K562 (cell line): ENCODE measurements around the gene KAZN. TPM values are rescaled to one million over a fixed set of nuclear protein-coding genes. Genes with fewer than 3 reads are reported as not detected.

Experiments
- ARID1B ChIP-seq: fragments of 450-650 bp; IDR thresholded peaks from 2 replicates; pipeline ENCODE4 v1.6.1; 2016; ENCODE audit warnings: antibody characterized with exemption, mild to moderate bottlenecking, inconsistent platforms
- CAMTA2 ChIP-seq: fragments of 250-450 bp; sonication (Bioruptor Pico); conservative IDR thresholded peaks from 2 replicates; pipeline ENCODE4 v1.5.1; 2022
- CBFB ChIP-seq: sonication (generic); formaldehyde crosslinking; IDR thresholded peaks from 2 replicates; pipeline ENCODE4 v1.4.0; 2020; ENCODE audit warnings: mild to moderate bottlenecking, missing genetic modification reagents
- CTBP1 ChIP-seq: fragments of 450-650 bp; IDR thresholded peaks from 2 replicates; pipeline ENCODE4 v1.6.1; 2016; ENCODE audit warnings: borderline replicate concordance
- CXXC5 ChIP-seq: fragments of 250-450 bp; sonication (Bioruptor Pico); IDR thresholded peaks from 2 replicates; pipeline ENCODE4 v1.8.0; 2022; ENCODE audit warnings: inconsistent platforms, mild to moderate bottlenecking, moderate library complexity
- DIDO1 ChIP-seq: fragments of 450-650 bp; IDR thresholded peaks from 2 replicates; pipeline ENCODE4 v1.6.1; 2016; ENCODE audit warnings: low read depth, missing biosample characterization, missing genetic modification characterization
- ESRRB ChIP-seq: fragments of 250-450 bp; sonication (Bioruptor Pico); IDR thresholded peaks from 2 replicates; pipeline ENCODE4 v1.5.0; 2020; ENCODE audit warnings: mild to moderate bottlenecking, moderate library complexity, borderline replicate concordance
- FOXA3 ChIP-seq, 2 experiments: fragments of 450-650 bp in 1 of 2; sonication (generic) in 1 of 2; formaldehyde crosslinking; IDR thresholded peaks in 1 of 2; conservative IDR thresholded peaks in 1 of 2; 2 replicates each; pipeline versions ENCODE4 v1.4.0 to v1.8.0; 2020 to 2022; ENCODE audit warnings: mild to moderate bottlenecking in 2 of 2, missing genetic modification reagents in 1 of 2
- JUN ChIP-seq, 2 experiments: sonication (generic) in 1 of 2; formaldehyde crosslinking in 1 of 2; IDR thresholded peaks; 2 replicates each; pipeline versions ENCODE4 v1.6.1 to v1.8.0; 2012 to 2022; ENCODE audit warnings: borderline replicate concordance in 2 of 2, mild to moderate bottlenecking in 2 of 2, improper control_type of control experiment in 1 of 2, low read depth in 1 of 2, low read length in 1 of 2, missing genetic modification reagents in 1 of 2
- KLF1 ChIP-seq: fragments of 450-650 bp; IDR thresholded peaks from 2 replicates; pipeline ENCODE4 v1.6.1; 2016; ENCODE audit warnings: missing genetic modification characterization, missing compliant biosample characterization
- NONO ChIP-seq, 2 experiments: fragments of 200-400 bp in 1 of 2; fragments of 450-650 bp in 1 of 2; formaldehyde crosslinking in 1 of 2; IDR thresholded peaks; 2 replicates each; pipeline ENCODE4 v1.6.1; 2017; ENCODE audit warnings: low read depth in 2 of 2, mild to moderate bottlenecking in 2 of 2, moderate library complexity in 2 of 2, low read length in 1 of 2
- STAT5A ChIP-seq: IDR thresholded peaks from 2 replicates; pipeline ENCODE4 v1.6.1; 2012; ENCODE audit warnings: low read length, inconsistent platforms, borderline replicate concordance
- TCF7L2 ChIP-seq: fragments of 150-350 bp; IDR thresholded peaks from 2 replicates; pipeline ENCODE4 v1.6.1; 2016; ENCODE audit warnings: low read depth, mild to moderate bottlenecking, low read length, moderate library complexity
- TRIM25 ChIP-seq: fragments of 450-650 bp; IDR thresholded peaks from 2 replicates; pipeline ENCODE4 v1.7.0; 2016; ENCODE audit warnings: borderline replicate concordance
- ZBTB40 ChIP-seq, 2 experiments: fragments of 450-650 bp in 1 of 2; sonication (generic) in 1 of 2; formaldehyde crosslinking in 1 of 2; IDR thresholded peaks; 2 replicates each; pipeline versions ENCODE4 v1.7.1 to v1.9.0; 2016 to 2022; ENCODE audit warnings: inconsistent platforms in 1 of 2, mild to moderate bottlenecking in 1 of 2, missing genetic modification reagents in 1 of 2
- polyA plus RNA-seq, 8 experiments: library from polyadenylated mRNA; depleted of rRNA in 4 of 8; stranded (reverse) in 5 of 8; unstranded in 3 of 8; fragments of >200 nt; fragmentation: Nextera tagmentation in 2 of 8; fragmentation: Illumina TruSeq in 1 of 8; extraction: Ambion mirVana in 2 of 8; extraction: Trizol in 1 of 8; gene quantifications; 2 replicates each; pipeline versions ENCODE4 v1.2.1 to v1.2.3, GENCODE V29; 2011 to 2014; ENCODE audit warnings: inconsistent platforms in 1 of 8, missing spikeins in 1 of 8
- total RNA-seq, 7 experiments: library from RNA; depleted of rRNA in 6 of 7; stranded (reverse); fragments of >200 nt in 6 of 7; fragmentation: Illumina TruSeq in 2 of 7; extraction: Trizol in 2 of 7; gene quantifications; 2 replicates each; pipeline versions ENCODE4 v1.2.1 to v1.2.3, GENCODE V29; 2011 to 2021; ENCODE audit warnings: low replicate concordance in 1 of 7

KAZN gene
- total and polyA plus RNA-seq, 9 of the 15 experiments (the other 6 are each of a cell fraction or from before 2014, with no cell fraction given) = 2.1 to 21.6 (median 5.4) TPM

DNA sequence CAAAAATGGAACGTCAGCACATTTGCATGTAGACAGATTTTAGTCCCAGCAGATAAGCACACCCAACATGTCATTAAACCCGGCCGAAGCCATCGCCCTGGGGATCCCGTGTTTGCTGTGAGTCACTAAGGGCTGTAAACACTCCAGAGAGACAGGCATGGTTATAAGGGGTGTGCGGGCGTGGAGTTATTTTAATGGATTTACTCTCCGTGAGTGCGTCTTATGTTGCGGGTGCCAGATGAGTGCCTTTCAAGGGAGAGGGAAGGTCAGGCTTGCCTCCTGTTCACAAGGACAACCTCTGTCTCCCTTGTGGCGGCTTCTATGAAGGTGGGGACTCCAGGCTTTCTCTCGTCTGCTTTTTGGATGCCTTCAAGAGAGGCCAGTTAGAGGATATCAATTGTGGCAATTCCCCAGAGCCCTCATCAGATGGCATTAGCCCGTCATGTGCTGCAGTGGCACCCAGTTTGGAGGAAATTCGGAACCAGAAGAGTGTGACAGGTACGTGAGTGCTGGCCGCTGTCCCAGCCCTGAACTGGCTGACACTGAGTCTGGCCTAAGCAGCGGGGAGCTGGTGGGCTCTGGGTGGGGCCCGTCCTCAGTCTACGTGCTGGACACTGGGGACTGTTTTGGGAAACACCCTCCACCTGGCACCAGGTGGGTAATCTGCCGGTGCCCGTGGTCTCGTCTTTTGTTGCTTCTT lies 331.2 kb downstream of the KAZN start (continued):
- TF ChIP-seq NONO (IDR thresholded peaks at IDR 0.05; ENCODE audit: low read depth in 2 of 2, low read length in 1 of 2) (0 out of 4 replicates have a peak, but pooled peaks of 1 of the 2 experiments have one; percentile 62), CXXC5 (CRISPR knock-in tag) (0 out of 2 replicates have a peak, but pooled peaks have one; percentile 14), CTBP1 (peak; percentile 48; the same call in 1 of the 2 replicates), STAT5A (no peak), CBFB (no peak), CAMTA2 (CRISPR knock-in tag) (no peak), TRIM25 (no peak), KLF1 (tag) (no peak), FOXA3 (CRISPR knock-in tag; conservative IDR thresholded peaks at IDR 0.05 in 1 of 2, IDR thresholded peaks at IDR 0.05 in 1 of 2) (peak in 1 of 2 experiments; percentile 85; a peak in 2 of 4 replicates), DIDO1 (tag) (no peak), ZBTB40 (IDR thresholded peaks at IDR 0.05) (no peak), ZBTB40 (CRISPR knock-in tag; IDR thresholded peaks at IDR 0.05) (no peak), JUN (IDR thresholded peaks at IDR 0.05; ENCODE audit: borderline replicate concordance, low read depth, low read length) (peak; percentile 89), JUN (CRISPR knock-in tag; IDR thresholded peaks at IDR 0.05; ENCODE audit: borderline replicate concordance) (no peak), TCF7L2 (no peak), ARID1B (peak; percentile 82), ESRRB (CRISPR knock-in tag) (no peak)
